ENCODE measurements around the gene NTMT2. TPM values are rescaled to one million over a fixed set of nuclear protein-coding genes. Genes with fewer than 3 reads are reported as not detected.
"Not testable (repeated sequence)": the region's sequence is repeated elsewhere in the genome, so short reads cannot be mapped to it uniquely, and the experiment has no call there.

NTMT2 gene
- not detected for total RNA-seq
- long read RNA-seq, result 0 reads

- DNase-seq (ENCODE audit: low spot score), result no peak
Measured at GRCh38 chr1:170145770-170146676, at the start of gene NTMT2. Gene NTMT2, plus strand, starts transcription at chr1:170145959. Its CDS starts 149 bp downstream, at chr1:170146108.

GRCh38 chr1:170095976-170096748 is 49.6 kb upstream of the NTMT2 start:
- DNase-seq (ENCODE audit: low spot score), result no peak

GRCh38 chr1:170096806-170097340 is 48.9 kb upstream of the NTMT2 start:
- no peak for DNase-seq (ENCODE audit: low spot score)

- DNase-seq (ENCODE audit: low spot score), result no peak
Measured at GRCh38 chr1:170097449-170097948, 48.3 kb upstream of the NTMT2 start.

DNA sequence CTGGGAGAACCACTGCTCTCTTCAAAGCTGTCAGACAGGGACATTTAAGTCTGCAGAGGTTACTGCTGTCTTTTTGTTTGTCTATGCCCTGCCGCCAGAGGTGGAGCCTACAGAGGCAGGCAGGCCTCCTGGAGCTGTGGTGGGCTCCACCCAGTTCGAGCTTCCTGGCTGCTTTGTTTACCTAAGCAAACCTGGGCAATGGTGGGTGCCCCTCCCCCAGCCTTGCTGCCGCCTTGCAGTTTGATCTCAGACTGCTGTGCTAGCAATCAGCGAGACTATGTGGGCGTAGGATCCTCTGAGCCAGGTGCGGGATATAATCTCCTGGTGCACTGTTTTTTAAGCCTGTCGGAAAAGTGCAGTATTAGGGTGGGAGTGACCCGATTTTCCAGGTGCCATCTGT is 32.6 kb upstream of the NTMT2 start:
- not testable (repeated sequence) for DNase-seq (ENCODE audit: low spot score)

GRCh38 chr1:170114906-170115305 is 30.9 kb upstream of the NTMT2 start:
- no peak for DNase-seq (ENCODE audit: low spot score)

DNA sequence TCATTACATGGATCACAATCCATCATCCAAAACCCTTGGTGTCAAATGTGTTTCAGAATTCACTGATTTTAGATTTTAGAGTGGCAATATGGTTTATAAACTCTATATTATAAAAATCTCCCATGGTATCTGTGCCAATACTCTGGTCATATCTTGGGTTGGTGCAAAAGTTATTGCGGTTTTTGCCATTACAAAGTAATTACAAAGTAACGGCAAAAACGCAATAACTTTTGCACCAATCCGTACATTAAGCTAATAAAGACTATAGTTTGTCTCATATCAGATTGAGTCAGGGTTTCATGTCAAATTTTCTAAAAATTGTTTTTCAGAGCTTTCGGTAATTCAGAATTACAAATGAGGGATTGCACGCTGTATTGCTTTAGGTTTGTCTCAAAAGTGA is 23.4 kb upstream of the NTMT2 start:
- no peak for DNase-seq (ENCODE audit: low spot score)

GRCh38 chr1:170125269-170125668 is 20.5 kb upstream of the NTMT2 start:
- no peak for DNase-seq (ENCODE audit: low spot score)

DNA sequence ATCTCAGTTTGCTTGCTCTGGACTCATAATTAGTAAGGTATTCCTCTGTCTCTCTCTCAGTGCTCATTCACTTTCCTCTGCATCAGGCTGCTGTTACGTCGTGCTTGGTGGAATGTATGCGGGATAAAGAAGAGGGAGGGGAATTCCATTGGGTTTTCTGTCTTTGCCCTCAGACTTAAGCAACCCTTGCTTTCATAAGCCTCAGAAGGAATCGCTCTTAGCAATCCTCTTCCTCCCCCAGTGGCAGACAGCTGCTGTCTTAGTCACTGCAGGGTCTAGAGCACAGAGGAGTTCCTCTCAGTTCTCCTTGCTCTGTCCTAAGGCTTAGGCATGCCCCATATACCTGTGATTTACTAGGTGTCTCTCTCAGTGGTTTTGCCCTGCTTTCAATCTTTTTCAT is 19.1 kb upstream of the NTMT2 start:
- DNase-seq (ENCODE audit: low spot score), result no peak

GRCh38 chr1:170131450-170131849 is 14.3 kb upstream of the NTMT2 start:
- DNase-seq (ENCODE audit: low spot score), result no peak

GRCh38 chr1:170131984-170132383 is 13.8 kb upstream of the NTMT2 start:
- DNase-seq (ENCODE audit: low spot score), result no peak

- no peak for DNase-seq (ENCODE audit: low spot score)
Measured at GRCh38 chr1:170133766-170134495, 11.8 kb upstream of the NTMT2 start.

DNA sequence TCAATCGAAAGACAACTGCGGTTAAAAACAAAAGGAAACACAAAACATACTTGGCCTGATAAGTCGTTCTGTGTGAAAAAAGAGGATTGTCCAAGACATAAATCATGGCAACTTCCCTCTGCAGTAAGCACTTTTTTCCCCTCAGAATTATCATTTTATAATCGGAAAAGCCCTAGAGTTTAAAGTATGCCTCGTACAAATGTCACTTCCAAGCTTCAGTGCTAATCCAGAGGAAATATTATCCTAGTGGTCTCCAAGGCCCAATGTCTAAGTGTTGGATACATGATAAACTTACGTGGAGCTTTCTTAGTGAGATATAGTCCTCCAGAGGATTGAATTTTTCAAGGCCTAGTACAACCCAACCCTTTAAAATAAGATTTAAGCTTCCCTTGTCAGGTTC is 11.2 kb upstream of the NTMT2 start:
- DNase-seq (ENCODE audit: low spot score), result no peak

DNA sequence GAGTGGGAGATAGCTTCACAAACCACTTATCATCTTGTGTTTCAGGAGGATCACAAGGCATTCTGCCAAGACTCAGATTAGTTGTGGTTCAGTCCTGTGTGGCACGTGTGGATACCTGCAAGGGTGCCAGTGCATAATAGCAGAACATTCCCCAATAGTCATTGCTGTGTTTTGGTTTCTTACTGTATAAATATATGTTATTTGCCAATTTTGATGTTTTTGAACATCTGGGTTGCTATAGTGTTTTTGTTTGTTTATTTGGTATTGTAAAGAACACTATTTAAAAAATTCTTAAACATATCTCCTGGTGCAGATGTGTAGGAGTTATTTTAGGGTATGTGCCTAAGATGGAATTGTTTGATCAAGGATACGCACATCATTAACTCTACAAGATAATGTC is 5.4 kb upstream of the NTMT2 start:
- DNase-seq (ENCODE audit: low spot score), result no peak

- no peak for DNase-seq (ENCODE audit: low spot score)
Measured at GRCh38 chr1:170145061-170145460, 698 bp upstream of the NTMT2 start.

- no peak for DNase-seq (ENCODE audit: low spot score)
Measured at GRCh38 chr1:170146720-170147263, 1.0 kb downstream of the NTMT2 start.

DNA sequence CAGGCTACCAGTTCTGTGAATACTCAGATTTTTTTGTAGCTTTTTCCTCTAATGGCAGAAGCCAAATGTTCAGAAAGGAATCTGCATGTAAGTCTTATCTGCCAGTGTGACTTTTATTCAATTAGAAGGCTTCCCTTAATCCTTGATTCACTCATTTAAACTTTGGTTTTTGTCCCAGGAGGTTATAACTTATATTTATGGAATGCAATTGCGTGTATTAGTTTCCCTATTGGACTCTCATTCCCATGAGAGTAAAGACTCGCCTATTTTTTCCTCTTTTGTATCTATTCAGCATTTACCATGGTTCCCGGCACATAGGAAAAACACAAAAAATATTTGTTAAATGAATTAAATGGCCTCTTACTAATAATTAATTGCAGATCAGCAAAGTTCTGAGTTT is 3.5 kb downstream of the NTMT2 start:
- no peak for DNase-seq (ENCODE audit: low spot score)

DNA sequence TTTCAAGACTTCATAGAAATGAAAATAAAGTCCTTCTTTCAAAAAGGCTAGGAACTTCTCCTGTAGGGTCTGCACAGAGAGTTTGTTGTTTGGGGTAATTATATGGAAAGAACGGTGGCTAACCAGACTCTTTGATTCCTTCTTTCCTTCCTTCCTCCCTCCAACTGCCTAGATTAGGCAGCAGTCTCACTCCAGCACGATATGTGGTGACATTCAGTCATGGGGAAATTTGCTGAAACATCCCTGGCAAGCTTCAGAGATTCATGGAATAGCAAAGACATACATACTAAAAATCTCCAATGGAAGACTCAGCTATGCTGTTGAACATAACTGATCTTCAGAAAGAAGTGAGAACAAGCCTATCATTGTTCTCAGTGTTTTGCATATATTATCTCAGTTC is 4.3 kb downstream of the NTMT2 start:
- DNase-seq (ENCODE audit: low spot score), result no peak

- DNase-seq (ENCODE audit: low spot score), result no peak
Measured at GRCh38 chr1:170150921-170151320, 5.2 kb downstream of the NTMT2 start.

- DNase-seq (ENCODE audit: low spot score), result no peak
Measured at GRCh38 chr1:170153417-170153816, 7.7 kb downstream of the NTMT2 start.

GRCh38 chr1:170155055-170155454 is 9.3 kb downstream of the NTMT2 start:
- no peak for DNase-seq (ENCODE audit: low spot score)

Data from mesenteric fat pad (tissue), 1 donor.